MG63 (cell line): Measurements from ENCODE around the gene CNOT2. TPM values are rescaled to one million over a fixed set of nuclear protein-coding genes. Genes with fewer than 3 reads are reported as not detected.
"Not testable (repeated sequence)": the region's sequence is repeated elsewhere in the genome, so short reads cannot be mapped to it uniquely, and the experiment has no call there.

Experiments
- DNase-seq: peaks from one replicate; pipeline ENCODE4 v3.0.0-alpha.2; 2020
- H3K27me3 ChIP-seq: fragments of 250-450 bp; sonication (Bioruptor Pico); 2 replicates; pipeline ENCODE4 v1.5.1; 2020; ENCODE audit warnings: mild to moderate bottlenecking, moderate library complexity
- H3K36me3 ChIP-seq: fragments of 250-450 bp; sonication (Bioruptor Pico); 2 replicates; pipeline ENCODE4 v1.5.1; 2020; ENCODE audit warnings: mild to moderate bottlenecking, moderate library complexity
- H3K4me3 ChIP-seq: fragments of 250-450 bp; sonication (Bioruptor Pico); 2 replicates; pipeline ENCODE4 v1.5.1; 2020; ENCODE audit warnings: mild to moderate bottlenecking, moderate library complexity
- H3K9me3 ChIP-seq: fragments of 250-450 bp; sonication (Bioruptor Pico); 2 replicates; pipeline ENCODE4 v1.5.1; 2020; ENCODE audit warnings: mild to moderate bottlenecking, moderate library complexity
- total RNA-seq: library from RNA; depleted of rRNA; stranded (reverse); fragments of >200 nt; shearing (Covaris generic); gene quantifications from 2 replicates; pipeline ENCODE4 v1.2.3, GENCODE V29; 2014; ENCODE audit warnings: low replicate concordance

CNOT2 gene
- total RNA-seq, 1 experiment from 2014 or later = 93.4 TPM

DNA sequence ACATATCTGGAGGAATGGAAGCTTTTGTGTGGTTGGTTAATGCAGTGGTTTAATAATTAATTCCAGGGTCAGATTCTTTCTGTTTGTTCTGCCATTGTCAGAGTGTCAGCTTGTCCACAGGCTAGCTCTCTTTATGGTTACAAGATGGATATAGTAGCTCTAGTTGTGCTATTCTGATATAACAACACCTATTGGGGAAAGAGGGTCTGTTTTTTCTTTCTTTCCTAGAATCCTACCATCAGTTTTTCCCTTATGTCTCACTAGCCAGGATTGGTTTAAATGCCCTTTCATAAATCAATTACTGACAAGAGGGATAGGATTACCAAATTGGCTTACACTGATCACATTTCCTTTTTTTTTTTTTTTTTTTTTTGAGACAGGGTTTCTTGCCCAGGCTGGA lies 27.8 kb downstream of the CNOT2 start:
- DNase-seq = no peak
- H3K4me3 ChIP-seq = no peak overlapping the region
- peaks cover 9% of the 10 kb centered on the region for H3K9me3 ChIP-seq

DNA sequence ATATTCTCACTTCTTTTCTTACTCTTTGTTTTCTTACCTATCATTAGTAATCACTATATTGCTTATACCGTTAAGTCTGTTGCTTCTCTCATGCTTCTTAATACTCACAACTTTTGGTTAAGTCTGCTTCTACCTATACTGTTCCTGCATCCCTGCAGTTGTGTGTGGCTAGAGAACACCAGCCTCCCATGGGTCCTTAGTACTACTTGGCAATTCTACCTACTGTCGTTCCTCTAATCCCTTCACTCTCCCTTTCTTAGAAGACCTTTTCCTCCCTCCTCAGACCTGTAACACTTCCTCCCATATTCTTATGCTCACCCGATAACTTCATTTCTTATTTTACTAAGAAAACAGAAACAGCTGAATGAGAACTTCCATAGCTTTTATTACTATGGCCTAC lies 29.3 kb downstream of the CNOT2 start:
- Histone ChIP-seq H3K9me3 (peaks cover 9% of the 10 kb centered on the region), H3K27me3 (no peaks in the 10 kb centered on the region; the same call in 1 of the 2 replicates), H3K36me3 (peaks cover 18% of the 10 kb centered on the region), H3K4me3 (no peak overlapping the region)
- no peak for DNase-seq

More for the DNA sequence above, 27.8 kb downstream of the CNOT2 start:
- peaks cover 18% of the 10 kb centered on the region for H3K36me3 ChIP-seq
- H3K27me3 ChIP-seq = no peaks in the 10 kb centered on the region; the same call in 1 of the 2 replicates

DNA sequence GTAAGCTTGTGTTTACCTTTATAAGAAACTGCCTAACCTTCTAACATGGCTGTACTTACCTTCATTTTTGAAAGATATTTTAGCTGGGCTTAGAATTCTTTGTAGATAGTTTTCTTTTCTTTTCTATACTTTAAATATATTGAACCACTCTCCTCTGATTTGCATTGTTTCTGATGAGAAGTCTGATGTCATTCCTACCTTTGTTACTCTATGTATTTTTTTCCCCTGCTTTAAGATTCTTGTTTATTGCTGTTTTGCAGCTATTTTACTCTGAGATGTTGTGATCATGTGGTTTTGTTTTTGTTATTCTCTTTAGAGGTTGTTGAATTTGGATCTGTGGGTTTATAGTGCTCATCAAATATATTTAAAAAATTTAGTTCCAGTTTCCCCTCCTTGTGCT lies 31.8 kb downstream of the CNOT2 start:
- Histone ChIP-seq H3K9me3 (peaks cover 9% of the 10 kb centered on the region), H3K36me3 (peaks cover 39% of the 10 kb centered on the region), H3K27me3 (no peaks in the 10 kb centered on the region; the same call in 1 of the 2 replicates), H3K4me3 (no peak overlapping the region)
- no peak for DNase-seq

DNA sequence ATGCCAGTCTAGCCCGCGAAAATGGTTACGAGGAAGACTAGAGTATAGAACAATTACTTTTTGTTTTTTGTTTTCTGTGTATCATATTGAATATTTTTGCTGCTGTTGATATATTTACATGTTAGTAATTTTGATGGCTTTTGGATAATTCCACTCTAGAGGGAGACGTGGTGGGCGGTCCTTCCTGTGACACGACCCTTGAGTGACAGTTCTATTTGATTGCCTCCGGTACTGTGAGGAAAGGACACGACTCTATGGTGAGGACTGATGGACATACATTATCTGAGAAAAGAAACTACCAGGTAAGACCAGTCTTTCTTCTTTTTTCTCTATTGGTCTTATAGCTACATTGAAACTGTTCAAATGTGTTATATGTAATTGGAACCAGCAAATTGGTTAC lies 34.7 kb downstream of the CNOT2 start:
- Histone ChIP-seq H3K27me3 (no peaks in the 10 kb centered on the region; the same call in 1 of the 2 replicates), H3K36me3 (peaks cover 47% of the 10 kb centered on the region), H3K9me3 (peaks cover 9% of the 10 kb centered on the region), H3K4me3 (no peak overlapping the region)
- DNase-seq = no peak

DNA sequence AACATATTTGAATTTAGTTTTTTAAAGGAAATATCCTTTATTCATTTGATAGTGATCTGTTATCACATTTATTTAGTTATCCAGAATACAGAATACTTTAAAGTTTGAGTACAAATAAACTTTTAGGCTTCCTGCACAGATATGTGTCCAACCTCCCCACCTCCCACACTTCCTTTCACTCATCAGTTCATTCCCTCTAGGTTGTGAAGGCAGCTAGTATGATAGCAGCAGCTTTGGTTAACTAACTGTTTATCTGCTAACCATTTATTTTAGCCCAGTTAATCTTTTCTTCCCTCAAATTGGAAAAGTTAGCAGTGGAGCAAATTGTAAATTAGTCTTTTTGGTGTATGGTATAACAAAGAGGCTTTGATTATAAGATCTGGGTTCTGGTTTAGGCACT lies 35.7 kb downstream of the CNOT2 start:
- peaks cover 9% of the 10 kb centered on the region for H3K9me3 ChIP-seq
- no peak for DNase-seq
- no peak overlapping the region for H3K4me3 ChIP-seq
- H3K27me3 ChIP-seq = no peaks in the 10 kb centered on the region
- H3K36me3 ChIP-seq = peaks cover 47% of the 10 kb centered on the region

DNA sequence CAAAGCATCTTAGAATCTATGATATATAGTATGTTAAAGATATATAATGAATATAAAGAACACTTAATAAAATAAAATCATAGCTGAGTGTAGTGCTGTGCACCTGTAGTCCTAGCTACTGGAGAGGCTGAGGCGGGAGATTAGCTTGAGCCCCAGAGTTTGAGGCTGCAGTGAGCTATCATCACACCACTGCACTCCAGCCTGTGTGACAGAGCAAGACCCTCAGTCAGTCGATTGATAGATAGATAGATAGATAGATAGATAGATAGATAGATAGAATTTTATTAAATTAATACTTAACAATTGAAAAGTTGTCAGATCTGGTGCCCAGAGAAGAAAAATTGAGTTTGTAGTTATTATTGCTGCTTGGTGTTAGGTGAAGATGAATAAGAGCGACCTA lies 40.0 kb downstream of the CNOT2 start:
- no peak for DNase-seq
- Histone ChIP-seq H3K36me3 (peaks cover 45% of the 10 kb centered on the region), H3K27me3 (no peaks in the 10 kb centered on the region), H3K9me3 (no peaks in the 10 kb centered on the region), H3K4me3 (no peak overlapping the region)

DNA sequence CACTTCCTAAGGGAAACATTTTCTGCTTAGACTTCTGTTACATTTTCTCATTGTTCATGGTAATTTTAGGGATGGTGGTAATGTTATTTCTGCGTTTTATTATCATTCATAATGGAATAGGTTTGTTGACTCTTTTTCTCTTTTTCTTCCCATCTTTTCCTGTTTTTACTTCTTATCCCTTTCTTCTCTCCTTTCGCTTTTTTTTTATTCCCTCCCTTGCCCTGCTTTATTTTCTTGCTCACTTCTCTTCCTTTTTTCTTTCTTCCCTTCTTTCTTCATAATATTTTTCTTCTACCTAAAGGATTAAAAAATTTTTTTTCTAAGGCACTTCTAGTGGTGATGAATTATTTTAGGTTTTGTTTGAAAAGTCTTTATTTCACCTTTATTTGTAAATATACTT lies 45.6 kb downstream of the CNOT2 start:
- no peak overlapping the region for H3K4me3 ChIP-seq
- no peak for DNase-seq

DNA sequence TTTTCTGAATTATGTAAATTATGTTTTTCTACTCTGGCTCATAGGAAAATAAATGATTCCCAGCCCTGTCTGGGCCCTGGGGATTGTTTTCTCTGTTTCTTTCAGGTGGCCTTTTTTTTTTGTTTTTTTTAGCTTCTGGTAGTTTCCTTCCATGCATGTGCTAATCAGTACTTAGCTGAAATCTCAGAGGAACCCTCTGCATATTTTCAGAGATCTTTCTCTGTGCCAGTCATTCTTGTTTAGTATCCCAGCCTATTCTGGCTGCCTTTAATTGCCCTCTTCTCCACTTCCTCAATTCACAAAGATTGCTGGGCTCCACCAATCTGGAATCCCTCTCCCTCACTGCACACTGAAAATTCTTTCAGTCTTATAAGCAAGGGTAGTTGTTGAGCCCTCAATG lies 46.9 kb downstream of the CNOT2 start:
- H3K27me3 ChIP-seq = no peaks in the 10 kb centered on the region
- no peak overlapping the region for H3K4me3 ChIP-seq
- H3K36me3 ChIP-seq = peaks cover 19% of the 10 kb centered on the region
- H3K9me3 ChIP-seq = peaks cover 6% of the 10 kb centered on the region; the same call in 1 of the 2 replicates
- no peak for DNase-seq

More for the DNA sequence above, 45.6 kb downstream of the CNOT2 start:
- Histone ChIP-seq H3K36me3 (peaks cover 22% of the 10 kb centered on the region), H3K27me3 (no peaks in the 10 kb centered on the region), H3K9me3 (peaks cover 6% of the 10 kb centered on the region; the same call in 1 of the 2 replicates)

DNA sequence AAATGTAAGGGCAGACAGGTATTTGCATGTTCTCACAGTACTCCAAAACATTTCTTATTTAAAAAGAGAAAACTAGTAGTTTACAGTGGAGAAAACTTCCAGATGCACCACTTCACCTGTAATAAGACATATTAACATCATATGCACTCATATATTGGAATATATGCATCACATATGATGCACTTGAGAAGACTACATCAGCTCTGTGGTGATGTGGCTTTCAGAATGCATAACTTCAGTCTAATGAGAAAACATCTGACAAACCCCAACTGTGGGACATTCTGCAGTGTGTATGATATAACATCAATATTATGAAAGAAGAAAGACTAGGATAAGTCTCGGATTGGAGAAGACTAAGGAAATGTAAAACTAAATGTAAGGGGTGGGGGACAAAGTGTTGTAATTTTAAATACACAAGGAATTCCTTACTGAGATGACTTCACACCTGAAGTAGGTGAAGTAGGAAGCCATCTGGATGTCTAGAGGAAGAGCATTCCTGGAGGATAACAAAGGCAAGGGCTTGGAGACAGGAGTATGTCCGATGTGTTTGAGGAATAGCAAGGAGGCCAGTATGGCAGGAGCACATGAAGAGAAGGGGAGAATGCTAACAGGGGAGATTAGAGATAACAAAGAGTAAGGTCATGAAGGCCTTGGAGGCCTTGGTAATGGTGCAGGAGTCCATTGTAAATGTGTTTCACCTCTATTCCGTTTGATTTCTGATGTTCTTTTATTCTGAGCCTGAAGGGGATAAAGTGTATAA lies 49.0 kb downstream of the CNOT2 start:
- H3K9me3 ChIP-seq = peaks cover 6% of the 10 kb centered on the region; the same call in 1 of the 2 replicates
- H3K36me3 ChIP-seq = peaks cover 9% of the 10 kb centered on the region
- no peak for DNase-seq
- no peak overlapping the region for H3K4me3 ChIP-seq
- no peaks in the 10 kb centered on the region for H3K27me3 ChIP-seq

DNA sequence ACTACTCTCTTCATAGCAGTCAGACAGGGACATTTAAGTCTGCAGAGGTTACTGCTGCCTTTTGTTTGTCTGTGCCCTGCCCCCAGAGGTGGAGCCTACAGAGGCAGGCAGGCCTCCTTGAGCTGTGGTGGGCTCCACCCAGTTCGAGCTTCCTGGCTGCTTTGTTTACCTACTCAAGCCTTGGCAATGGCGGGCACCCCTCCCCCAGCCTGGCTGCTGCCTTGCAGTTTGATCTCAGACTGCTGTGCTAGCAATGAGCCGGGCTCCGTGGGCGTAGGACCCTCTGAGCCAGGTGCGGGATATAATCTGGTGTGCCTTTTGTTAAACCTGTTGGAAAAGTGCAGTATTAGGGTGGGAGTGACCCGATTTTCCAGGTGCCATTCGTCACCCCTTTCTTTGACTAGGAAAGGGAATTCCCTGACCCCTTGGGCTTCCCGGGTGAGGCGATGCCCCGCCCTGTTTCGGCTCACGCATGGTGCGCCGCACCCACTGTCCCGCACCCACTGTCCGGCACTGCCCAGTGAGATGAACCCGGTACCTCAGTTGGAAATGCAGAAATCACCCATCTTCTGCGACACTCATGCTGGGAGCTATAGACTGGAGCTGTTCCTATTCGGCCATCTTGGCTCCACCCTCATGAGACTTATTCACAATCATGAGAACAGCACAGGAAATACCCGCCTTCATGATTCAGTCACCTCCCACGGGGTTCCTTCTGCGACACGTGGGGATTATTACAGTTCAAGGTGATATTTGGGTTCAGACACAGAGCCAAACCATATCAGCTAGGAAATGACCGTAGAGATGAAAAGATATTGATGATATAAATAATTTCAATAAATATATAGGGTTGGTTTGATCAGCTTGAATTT lies 61.7 kb downstream of the CNOT2 start:
- DNase-seq = peak; percentile 11
- H3K4me3 ChIP-seq, H3K36me3 ChIP-seq, H3K9me3 ChIP-seq, H3K27me3 ChIP-seq: not testable (repeated sequence)

DNA sequence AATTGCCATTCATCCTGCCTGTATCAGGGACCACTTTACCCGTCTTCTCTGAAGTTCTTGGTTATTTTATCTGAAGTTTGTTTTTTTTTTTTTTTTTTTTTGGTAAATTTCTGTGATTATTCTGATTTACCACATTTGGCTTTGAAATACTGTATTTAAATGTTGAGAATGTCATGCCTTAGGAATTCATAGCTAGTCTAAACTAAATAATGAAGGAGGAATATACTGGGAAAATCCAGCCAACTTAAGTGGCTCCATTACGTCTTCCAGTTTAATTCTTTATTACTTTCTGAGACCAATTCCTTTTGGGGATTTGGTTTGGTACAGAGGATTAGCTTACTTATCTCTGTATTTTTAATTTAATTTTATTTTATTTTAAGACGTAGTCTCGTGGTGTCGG lies 62.6 kb downstream of the CNOT2 start:
- peaks cover 5% of the 10 kb centered on the region for H3K36me3 ChIP-seq
- DNase-seq = no peak

DNA sequence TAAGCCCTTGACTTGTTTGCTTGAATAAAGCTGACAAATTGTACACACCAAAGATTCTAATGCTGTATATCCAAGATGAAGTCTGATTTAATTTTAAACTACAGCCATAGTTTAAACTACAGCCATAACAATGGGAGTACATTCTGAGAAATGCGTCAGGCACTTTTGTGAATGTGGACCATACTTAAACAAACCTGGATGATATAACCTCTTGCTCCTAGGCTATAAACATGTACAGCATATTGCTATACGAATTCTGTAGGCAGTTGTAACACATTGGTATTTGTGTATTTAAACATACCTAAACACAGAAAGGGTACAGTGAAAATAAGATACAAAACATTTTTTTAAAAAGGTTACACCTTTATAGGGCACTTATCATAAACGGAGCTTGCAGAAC lies 63.4 kb downstream of the CNOT2 start:
- H3K36me3 ChIP-seq = peaks cover 9% of the 10 kb centered on the region
- H3K27me3 ChIP-seq = no peaks in the 10 kb centered on the region
- H3K9me3 ChIP-seq = no peaks in the 10 kb centered on the region
- H3K4me3 ChIP-seq = no peak overlapping the region
- DNase-seq = no peak

More for the DNA sequence above, 62.6 kb downstream of the CNOT2 start:
- Histone ChIP-seq H3K4me3 (no peak overlapping the region), H3K27me3 (no peaks in the 10 kb centered on the region), H3K9me3 (no peaks in the 10 kb centered on the region)

DNA sequence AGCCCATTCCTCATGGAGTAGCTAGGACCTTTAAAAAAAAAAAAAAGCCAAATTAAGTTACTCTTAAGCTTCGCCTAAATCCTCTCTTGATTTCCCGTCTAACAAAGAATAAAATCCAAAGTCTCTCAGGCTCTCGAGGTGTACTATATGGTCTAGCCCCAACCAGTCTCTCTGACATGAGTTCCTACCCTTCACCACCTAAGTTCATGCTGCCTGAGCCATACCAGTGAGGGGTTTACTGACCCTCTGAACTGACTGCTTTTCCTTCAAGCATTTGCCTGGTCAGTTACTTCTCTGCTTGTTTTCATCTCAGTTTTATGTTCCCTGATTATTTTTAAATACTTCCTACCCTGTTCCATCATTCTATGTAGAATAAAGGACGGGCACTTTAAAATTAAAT lies 64.6 kb downstream of the CNOT2 start:
- H3K4me3 ChIP-seq = no peak overlapping the region
- H3K9me3 ChIP-seq = no peaks in the 10 kb centered on the region
- H3K27me3 ChIP-seq = no peaks in the 10 kb centered on the region
- peaks cover 15% of the 10 kb centered on the region for H3K36me3 ChIP-seq
- DNase-seq = no peak

DNA sequence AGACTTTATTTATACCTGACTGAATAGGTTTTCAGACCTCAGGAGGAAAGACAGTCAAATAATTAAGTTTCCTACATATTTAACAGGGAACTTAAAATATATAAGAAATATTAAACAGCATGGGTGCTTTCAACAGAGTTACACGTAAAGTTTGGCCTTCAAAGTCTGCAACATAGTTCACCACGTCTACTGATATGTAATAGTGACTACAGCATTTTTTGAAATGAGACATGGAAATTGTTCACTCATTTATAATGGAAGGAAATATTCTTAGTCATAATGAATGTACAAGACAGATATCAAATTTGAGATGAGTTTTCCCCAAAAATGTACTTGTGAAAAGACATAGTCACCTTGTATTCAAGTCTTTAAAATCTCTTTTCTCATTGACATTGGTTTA lies 66.1 kb downstream of the CNOT2 start:
- Histone ChIP-seq H3K27me3 (no peaks in the 10 kb centered on the region), H3K4me3 (no peak overlapping the region), H3K9me3 (no peaks in the 10 kb centered on the region), H3K36me3 (peaks cover 10% of the 10 kb centered on the region)
- DNase-seq = no peak

DNA sequence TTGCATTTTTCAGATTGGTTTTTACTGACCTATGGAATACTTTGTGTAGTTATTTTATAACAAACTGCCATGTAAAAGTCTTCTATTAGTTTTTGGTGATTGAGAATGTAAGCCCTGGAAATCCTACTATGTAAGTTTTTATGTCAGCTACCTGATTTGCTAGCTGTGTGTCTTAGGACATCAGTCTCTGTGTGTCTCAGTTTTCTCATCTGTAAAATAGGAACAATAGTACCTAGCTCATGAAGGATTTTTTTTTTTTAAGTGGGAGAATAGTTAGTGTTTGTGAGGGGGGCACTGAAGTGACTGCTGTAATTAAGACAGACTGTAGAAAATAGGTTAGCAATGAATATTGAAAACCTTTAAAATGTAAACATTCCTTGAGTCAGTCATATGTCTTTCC lies 70.9 kb downstream of the CNOT2 start:
- H3K9me3 ChIP-seq = no peaks in the 10 kb centered on the region
- no peak for DNase-seq
- H3K4me3 ChIP-seq = no peak overlapping the region
- no peaks in the 10 kb centered on the region for H3K27me3 ChIP-seq
- peaks cover 10% of the 10 kb centered on the region; the same call in 1 of the 2 replicates for H3K36me3 ChIP-seq

DNA sequence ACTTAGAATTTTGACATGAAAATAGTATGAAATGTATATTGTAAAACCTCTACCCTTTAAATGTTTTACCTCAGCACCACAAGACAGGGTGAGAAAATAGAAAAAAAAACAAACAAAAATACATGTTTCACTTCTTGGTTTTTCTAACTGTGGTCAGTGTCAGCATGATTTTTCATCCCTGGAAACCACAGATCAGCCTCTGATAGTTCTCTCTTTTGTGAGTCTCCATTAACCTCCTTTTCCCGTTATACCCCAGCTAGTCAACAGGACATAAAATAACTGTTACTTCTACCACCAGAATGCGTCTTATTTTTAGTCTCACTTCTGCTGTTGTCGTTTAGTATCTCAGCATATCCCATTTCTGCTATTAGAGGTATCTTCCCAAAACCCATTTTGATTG lies 74.5 kb downstream of the CNOT2 start:
- peaks cover 2% of the 10 kb centered on the region; the same call in 1 of the 2 replicates for H3K36me3 ChIP-seq
- no peak overlapping the region for H3K4me3 ChIP-seq
- H3K9me3 ChIP-seq = no peaks in the 10 kb centered on the region
- H3K27me3 ChIP-seq = no peaks in the 10 kb centered on the region
- no peak for DNase-seq

DNA sequence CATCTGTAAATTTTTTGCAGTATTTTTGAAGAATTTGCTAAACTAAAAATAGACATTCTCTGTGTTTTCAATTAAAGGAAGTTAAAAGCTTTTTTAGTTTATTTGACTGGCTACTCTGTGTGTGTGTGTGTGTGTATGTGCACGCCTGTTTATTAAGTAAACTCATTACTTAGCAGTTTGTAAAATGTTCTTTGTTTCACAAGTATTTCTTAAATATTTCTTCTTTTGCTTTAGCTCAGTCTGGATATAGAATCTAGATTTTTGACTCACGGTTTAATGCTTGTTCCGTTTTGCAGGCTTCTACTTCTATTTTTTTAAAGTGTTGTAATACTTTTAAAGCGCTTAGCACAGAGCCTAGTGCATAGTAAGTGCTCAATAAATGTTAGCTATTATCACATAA lies 76.4 kb downstream of the CNOT2 start:
- no peak for DNase-seq
- no peaks in the 10 kb centered on the region for H3K9me3 ChIP-seq
- no peak overlapping the region for H3K4me3 ChIP-seq
- H3K36me3 ChIP-seq = peaks cover 2% of the 10 kb centered on the region; the same call in 1 of the 2 replicates
- no peaks in the 10 kb centered on the region for H3K27me3 ChIP-seq
